Measurements from ENCODE around the gene IL6R.

IL6R gene

DNA sequence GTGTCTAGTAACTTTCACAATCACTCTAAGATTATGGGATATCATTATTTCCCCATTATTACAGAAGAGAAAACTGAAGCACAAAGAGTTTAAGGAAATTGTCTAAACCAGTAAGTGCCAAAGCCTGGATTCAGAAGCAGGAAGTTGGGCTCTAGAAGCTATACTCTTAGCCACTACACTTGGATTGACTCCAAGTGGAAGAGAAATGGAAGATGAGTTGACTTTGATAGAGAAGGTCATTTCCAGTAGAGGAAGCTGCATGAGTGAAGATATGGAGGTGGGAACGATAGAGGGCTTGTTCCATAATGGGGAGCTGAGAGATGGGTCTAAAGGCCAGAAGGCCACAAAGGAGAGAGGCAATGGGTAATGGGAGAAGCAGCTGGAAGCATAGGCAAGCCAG, 85.2 kb downstream of the IL6R start:
- TF ChIP-seq, protein P1, sequence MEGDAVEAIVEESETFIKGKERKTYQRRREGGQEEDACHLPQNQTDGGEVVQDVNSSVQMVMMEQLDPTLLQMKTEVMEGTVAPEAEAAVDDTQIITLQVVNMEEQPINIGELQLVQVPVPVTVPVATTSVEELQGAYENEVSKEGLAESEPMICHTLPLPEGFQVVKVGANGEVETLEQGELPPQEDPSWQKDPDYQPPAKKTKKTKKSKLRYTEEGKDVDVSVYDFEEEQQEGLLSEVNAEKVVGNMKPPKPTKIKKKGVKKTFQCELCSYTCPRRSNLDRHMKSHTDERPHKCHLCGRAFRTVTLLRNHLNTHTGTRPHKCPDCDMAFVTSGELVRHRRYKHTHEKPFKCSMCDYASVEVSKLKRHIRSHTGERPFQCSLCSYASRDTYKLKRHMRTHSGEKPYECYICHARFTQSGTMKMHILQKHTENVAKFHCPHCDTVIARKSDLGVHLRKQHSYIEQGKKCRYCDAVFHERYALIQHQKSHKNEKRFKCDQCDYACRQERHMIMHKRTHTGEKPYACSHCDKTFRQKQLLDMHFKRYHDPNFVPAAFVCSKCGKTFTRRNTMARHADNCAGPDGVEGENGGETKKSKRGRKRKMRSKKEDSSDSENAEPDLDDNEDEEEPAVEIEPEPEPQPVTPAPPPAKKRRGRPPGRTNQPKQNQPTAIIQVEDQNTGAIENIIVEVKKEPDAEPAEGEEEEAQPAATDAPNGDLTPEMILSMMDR (IDR thresholded peaks at IDR 0.05; ENCODE audit: unreplicated experiment in 3 of 3), result no peak
- Mint-ChIP-seq H3K27ac (no peak overlapping the region), H3K4me3 (no peak overlapping the region), H3K36me3 (ENCODE audit: low read depth) (no peaks in the 10 kb centered on the region), H3K27me3 (ENCODE audit: low read depth) (peaks cover 22% of the 10 kb centered on the region), H3K4me1 (peaks cover 23% of the 10 kb centered on the region), H3K9me3 (no peaks in the 10 kb centered on the region)

DNA sequence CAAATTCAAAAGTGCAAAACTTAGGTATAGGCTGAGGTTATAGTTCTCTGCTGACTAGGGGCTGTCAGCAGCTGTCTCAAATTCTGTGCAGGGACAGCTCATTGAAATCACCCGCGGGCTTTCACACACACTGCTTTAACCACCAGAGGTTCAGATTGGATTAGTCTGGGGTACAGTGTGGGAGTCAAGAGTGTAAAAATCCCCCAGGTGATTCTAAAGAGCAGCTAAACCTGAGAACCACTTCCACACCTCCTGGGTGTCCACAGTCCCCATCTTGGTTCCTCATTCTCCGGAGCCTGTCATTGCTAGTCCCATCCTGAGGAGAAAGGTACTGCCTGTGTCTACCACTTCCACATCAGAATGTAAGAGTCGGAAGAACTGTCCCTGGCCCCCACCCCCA, 87.0 kb downstream of the IL6R start:
- Mint-ChIP-seq H3K4me1 (peaks cover 10% of the 10 kb centered on the region), H3K27ac (no peak overlapping the region), H3K36me3 (ENCODE audit: low read depth) (no peaks in the 10 kb centered on the region), H3K4me3 (no peak overlapping the region), H3K9me3 (no peaks in the 10 kb centered on the region), H3K27me3 (ENCODE audit: low read depth) (peaks cover 37% of the 10 kb centered on the region)
- TF ChIP-seq, protein P1 (IDR thresholded peaks at IDR 0.05; ENCODE audit: unreplicated experiment in 3 of 3), result no peak

DNA sequence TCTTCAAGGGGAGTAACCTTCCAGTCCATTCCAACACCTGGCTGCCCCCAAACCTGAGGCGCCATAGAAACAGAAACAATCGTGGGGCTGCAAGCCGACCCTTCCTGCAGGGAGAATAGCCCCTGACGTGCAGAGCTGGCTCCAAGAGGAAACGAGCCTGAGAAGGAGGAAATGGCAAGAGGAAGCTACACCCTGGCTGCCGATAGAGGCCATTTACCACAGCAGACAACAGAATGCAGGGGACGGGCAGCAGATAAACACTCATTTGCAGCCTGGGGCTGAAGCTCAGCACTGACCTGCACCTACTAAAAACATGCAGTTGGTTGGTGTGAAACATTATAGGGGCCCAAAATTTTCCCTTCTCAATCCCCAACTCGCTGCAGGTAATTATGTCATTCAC, 88.1 kb downstream of the IL6R start:
- H3K9me3 Mint-ChIP-seq, result no peaks in the 10 kb centered on the region
- peak overlapping the region in 1 of 3 experiments; percentile 37 for H3K27ac Mint-ChIP-seq
- no peaks in the 10 kb centered on the region for H3K36me3 Mint-ChIP-seq (ENCODE audit: low read depth)
- no peak overlapping the region for H3K4me3 Mint-ChIP-seq
- peaks cover 46% of the 10 kb centered on the region for H3K27me3 Mint-ChIP-seq (ENCODE audit: low read depth)
- TF ChIP-seq, protein P1 (IDR thresholded peaks at IDR 0.05; ENCODE audit: unreplicated experiment in 3 of 3), result no peak
- peaks cover 10% of the 10 kb centered on the region for H3K4me1 Mint-ChIP-seq

DNA sequence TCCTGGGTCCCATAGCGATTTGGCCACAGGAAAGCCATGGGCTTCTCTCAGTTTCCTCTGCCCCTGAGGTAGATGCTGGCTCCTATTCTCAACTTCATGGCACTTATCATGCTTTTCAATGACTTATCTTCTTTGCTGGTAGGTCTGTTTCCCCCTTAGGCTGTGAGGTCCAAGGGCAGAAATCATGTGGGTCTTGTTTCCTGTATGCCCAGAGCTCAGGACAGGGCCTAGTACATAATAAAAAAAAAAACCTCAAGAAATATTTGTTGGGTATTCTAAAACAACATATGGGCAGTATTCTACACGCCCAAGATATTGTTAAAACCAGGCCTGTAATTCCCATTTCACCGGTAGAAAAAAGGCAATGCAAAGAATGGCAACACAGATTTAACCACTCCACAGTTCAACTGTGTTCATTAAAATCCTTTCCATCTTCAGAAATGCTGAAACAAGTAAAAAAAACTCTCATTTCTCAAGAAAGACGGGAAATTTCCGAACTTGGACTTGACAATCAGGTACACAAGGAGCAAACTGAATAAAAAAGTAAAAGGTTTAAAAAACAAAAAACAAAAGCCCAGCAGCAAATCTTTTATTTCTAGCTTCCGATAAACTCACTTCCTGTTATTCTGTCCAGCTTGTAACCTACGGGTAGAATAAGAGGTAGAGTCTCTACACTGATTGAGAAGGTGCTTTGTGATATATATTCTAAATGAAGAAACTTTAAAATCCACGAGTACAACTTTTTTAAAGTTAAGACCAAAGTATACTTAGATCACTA, 90.5 kb downstream of the IL6R start:
- Mint-ChIP-seq H3K27me3 (ENCODE audit: low read depth) (peaks cover 65% of the 10 kb centered on the region), H3K36me3 (ENCODE audit: low read depth) (no peaks in the 10 kb centered on the region), H3K4me3 (no peak overlapping the region), H3K4me1 (no peaks in the 10 kb centered on the region), H3K9me3 (no peaks in the 10 kb centered on the region), H3K27ac (no peak overlapping the region)
- TF ChIP-seq, protein P1 (IDR thresholded peaks at IDR 0.05; ENCODE audit: unreplicated experiment in 3 of 3), result no peak

DNA sequence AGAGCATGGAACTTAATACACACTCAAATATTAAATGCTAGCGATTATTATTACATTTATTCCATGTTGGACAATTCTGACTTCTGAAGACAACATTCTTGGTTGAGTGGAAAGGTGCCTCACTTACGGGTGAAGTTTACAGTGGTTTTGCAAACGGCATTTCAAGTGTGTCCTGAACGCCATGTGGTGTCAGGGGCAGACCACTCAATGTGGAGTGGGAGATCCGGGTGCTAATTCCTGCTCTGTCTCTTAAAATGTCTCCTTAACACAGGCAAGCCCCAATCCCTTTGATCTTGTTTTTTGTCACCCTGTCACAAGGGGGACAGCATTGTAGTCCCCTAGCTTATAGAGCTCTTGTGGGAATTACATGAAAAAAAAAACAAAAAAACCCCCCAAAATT, 91.2 kb downstream of the IL6R start:
- no peaks in the 10 kb centered on the region for H3K9me3 Mint-ChIP-seq

More for the DNA sequence above, 91.2 kb downstream of the IL6R start:
- H3K4me3 Mint-ChIP-seq, result no peak overlapping the region
- no peak overlapping the region for H3K27ac Mint-ChIP-seq
- no peaks in the 10 kb centered on the region for H3K36me3 Mint-ChIP-seq (ENCODE audit: low read depth)
- peaks cover 69% of the 10 kb centered on the region for H3K27me3 Mint-ChIP-seq (ENCODE audit: low read depth)
- TF ChIP-seq, protein P1 (IDR thresholded peaks at IDR 0.05; ENCODE audit: unreplicated experiment in 3 of 3), result no peak
- no peaks in the 10 kb centered on the region for H3K4me1 Mint-ChIP-seq

All from nephron (organoid).